Measurements from ENCODE around the gene LCE2A. TPM values are rescaled to one million over a fixed set of nuclear protein-coding genes. Genes with fewer than 3 reads are reported as not detected.

The LCE2A gene
- total and polyA plus RNA-seq, 2 experiments from 2014 or later, result 9.9 to 11.1 TPM

DNA sequence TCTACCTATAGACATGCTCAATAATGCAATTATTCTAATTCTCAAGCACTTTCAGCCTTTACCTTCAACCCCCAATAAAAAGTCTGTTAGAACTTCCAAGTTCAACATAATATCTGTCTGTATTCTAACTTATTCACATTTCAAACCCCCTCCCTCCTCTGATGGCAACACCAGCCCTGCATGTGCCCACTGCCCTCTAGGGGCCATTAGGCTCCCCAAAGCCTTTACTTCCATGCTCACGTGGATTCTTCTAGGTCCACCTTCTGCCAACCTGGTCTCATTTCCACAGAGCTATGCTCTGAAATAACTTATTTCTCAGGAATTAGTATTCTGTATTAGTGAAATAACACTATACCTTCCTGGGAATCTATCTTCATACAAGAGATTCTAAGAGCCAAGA lies 37.5 kb downstream of the LCE2A start:
- in situ Hi-C loops (cut with MboI), result no loop called here
- WGBS, 2 experiments (ENCODE audit: low coverage in 1 of 2, low lambda C conversion rate in 2 of 2, missing lambda C conversion rate in 2 of 2), result 20 to 26% methylated on average over 1 of the region's 1 CpG
- no peaks in the 10 kb centered on the region for H3K79me2 ChIP-seq (ENCODE audit: insufficient read depth)

DNA sequence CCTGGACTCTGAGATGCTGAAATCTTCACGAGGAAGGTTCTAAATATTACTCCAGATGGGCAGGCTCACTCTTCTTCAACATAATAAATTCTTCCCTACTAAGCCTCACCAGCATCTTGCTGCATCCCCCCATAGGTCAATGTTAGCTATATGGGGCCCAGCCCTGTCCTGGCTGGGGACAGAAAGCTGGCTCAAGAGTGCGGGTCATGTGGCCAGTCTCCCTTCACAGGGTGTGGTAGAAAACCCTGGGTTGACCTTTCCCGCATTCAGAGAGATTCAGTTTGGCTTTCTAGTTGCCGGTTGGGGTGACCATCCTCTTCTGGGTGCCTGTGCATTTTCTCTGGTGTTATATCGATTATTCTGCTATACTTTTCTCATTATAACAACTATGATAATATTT lies 39.9 kb downstream of the LCE2A start:
- H3K27ac ChIP-seq, result no peak overlapping the region
- no peak overlapping the region for H3K4me2 ChIP-seq (ENCODE audit: unreplicated experiment)
- no peak for TF ChIP-seq EZH2 (IDR thresholded peaks at IDR 0.05; ENCODE audit: insufficient read depth, poor library complexity, severe bottlenecking)
- TF ChIP-seq EZH2phosphoT487 (IDR thresholded peaks at IDR 0.05; ENCODE audit: insufficient read depth, low read depth), result no peak
- H3F3A ChIP-seq (ENCODE audit: insufficient read depth), result peaks cover 13% of the 10 kb centered on the region; the same call in 1 of the 2 replicates
- DNase-seq, result no peak
- H3K4me1 ChIP-seq (ENCODE audit: insufficient read depth), result peaks cover 28% of the 10 kb centered on the region
- no peaks in the 10 kb centered on the region for H3K79me2 ChIP-seq (ENCODE audit: insufficient read depth)
- H4K20me1 ChIP-seq (ENCODE audit: insufficient read depth), result no peaks in the 10 kb centered on the region
- in situ Hi-C loops (cut with MboI), result no loop called here
- 39 to 44% methylated on average over 5 of the region's 5 CpGs for WGBS, 2 experiments (ENCODE audit: low coverage in 1 of 2, low lambda C conversion rate in 2 of 2, missing lambda C conversion rate in 2 of 2)
- H3K9ac ChIP-seq, result no peak overlapping the region
- no peaks in the 10 kb centered on the region; the same call in 1 of the 2 replicates for H3K9me2 ChIP-seq (ENCODE audit: insufficient read depth)
- H3K9me3 ChIP-seq (ENCODE audit: low read depth), result no peaks in the 10 kb centered on the region
- no peaks in the 10 kb centered on the region for H3K36me3 ChIP-seq (ENCODE audit: low read depth)
- no peaks in the 10 kb centered on the region for H3K27me3 ChIP-seq (replicated peaks; ENCODE audit: insufficient read depth)
- H3K4me3 ChIP-seq, result no peak overlapping the region
- 0 out of 2 replicates have a peak overlapping the region, but pooled peaks have one; percentile 2 for H2AFZ ChIP-seq

More for the DNA sequence above, 37.5 kb downstream of the LCE2A start:
- Histone ChIP-seq H3K4me2 (ENCODE audit: unreplicated experiment) (no peak overlapping the region), H3K27me3 (replicated peaks; ENCODE audit: insufficient read depth) (no peaks in the 10 kb centered on the region), H2AFZ (no peak overlapping the region), H4K20me1 (ENCODE audit: insufficient read depth) (no peaks in the 10 kb centered on the region), H3K9me2 (ENCODE audit: insufficient read depth) (no peaks in the 10 kb centered on the region), H3K9ac (no peak overlapping the region), H3K27ac (no peak overlapping the region), H3F3A (ENCODE audit: insufficient read depth) (no peaks in the 10 kb centered on the region), H3K36me3 (ENCODE audit: low read depth) (no peaks in the 10 kb centered on the region), H3K4me3 (no peak overlapping the region), H3K4me1 (ENCODE audit: insufficient read depth) (peaks cover 9% of the 10 kb centered on the region), H3K9me3 (ENCODE audit: low read depth) (no peaks in the 10 kb centered on the region)
- peak; percentile 19 for DNase-seq
- TF ChIP-seq EZH2phosphoT487 (IDR thresholded peaks at IDR 0.05; ENCODE audit: insufficient read depth, low read depth) (no peak), EZH2 (IDR thresholded peaks at IDR 0.05; ENCODE audit: insufficient read depth, poor library complexity, severe bottlenecking) (no peak)

DNA sequence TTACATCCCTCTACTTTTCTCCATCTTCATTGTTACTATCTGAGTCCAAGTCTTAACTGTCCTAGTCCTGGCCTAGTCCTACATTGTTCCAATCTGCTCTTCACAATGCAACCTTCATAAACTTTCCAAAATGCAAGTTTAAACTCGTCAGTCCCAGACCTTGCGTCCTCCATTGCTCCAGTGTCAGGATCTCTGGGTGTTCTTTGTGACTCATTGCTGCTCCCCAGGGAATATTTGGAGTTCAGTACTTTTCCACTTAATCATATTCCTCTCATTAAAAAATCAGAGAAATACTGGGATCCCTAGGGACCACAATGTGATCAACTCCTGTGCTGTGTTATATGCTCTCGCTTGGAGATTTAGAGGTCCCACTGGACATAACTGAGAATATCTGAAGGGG lies 41.7 kb downstream of the LCE2A start:
- Histone ChIP-seq H3K79me2 (ENCODE audit: insufficient read depth) (no peaks in the 10 kb centered on the region), H3F3A (ENCODE audit: insufficient read depth) (peaks cover 32% of the 10 kb centered on the region), H3K9ac (no peak overlapping the region), H3K9me3 (ENCODE audit: low read depth) (no peaks in the 10 kb centered on the region), H3K27ac (no peak overlapping the region), H3K4me1 (ENCODE audit: insufficient read depth) (peaks cover 45% of the 10 kb centered on the region), H3K4me2 (ENCODE audit: unreplicated experiment) (no peak overlapping the region), H3K36me3 (ENCODE audit: low read depth) (no peaks in the 10 kb centered on the region), H3K9me2 (ENCODE audit: insufficient read depth) (no peaks in the 10 kb centered on the region; the same call in 1 of the 2 replicates), H3K4me3 (no peak overlapping the region), H3K27me3 (replicated peaks; ENCODE audit: insufficient read depth) (no peaks in the 10 kb centered on the region), H4K20me1 (ENCODE audit: insufficient read depth) (no peaks in the 10 kb centered on the region), H2AFZ (peak overlapping the region; percentile 38)
- peak; percentile 43 for DNase-seq
- 56 to 57% methylated on average over 3 of the region's 3 CpGs for WGBS, 2 experiments (ENCODE audit: low coverage in 1 of 2, low lambda C conversion rate in 2 of 2, missing lambda C conversion rate in 2 of 2)
- in situ Hi-C loops (cut with MboI), result no loop called here
- TF ChIP-seq EZH2phosphoT487 (IDR thresholded peaks at IDR 0.05; ENCODE audit: insufficient read depth, low read depth), result no peak
- TF ChIP-seq EZH2 (IDR thresholded peaks at IDR 0.05; ENCODE audit: insufficient read depth, poor library complexity, severe bottlenecking), result no peak

DNA sequence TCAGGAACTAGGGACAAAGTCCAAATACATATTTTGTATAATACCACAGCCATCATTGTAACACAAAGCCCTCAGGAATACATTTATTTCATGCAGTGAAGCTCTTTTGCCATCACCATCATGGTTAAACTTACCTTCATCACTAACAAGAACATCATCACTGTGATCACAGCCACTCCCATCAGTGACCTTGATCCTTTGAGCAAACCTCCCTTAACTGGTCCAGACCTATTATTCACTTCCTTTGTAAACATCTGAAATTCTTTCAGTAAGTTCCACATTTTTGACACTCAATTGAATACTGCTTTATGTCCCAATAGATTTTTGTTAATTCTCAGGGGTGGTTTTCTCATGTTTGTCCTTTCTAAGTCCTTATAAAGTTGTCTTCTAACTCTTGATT lies 43.5 kb downstream of the LCE2A start:
- TF ChIP-seq EZH2phosphoT487 (IDR thresholded peaks at IDR 0.05; ENCODE audit: insufficient read depth, low read depth), result no peak
- TF ChIP-seq EZH2 (IDR thresholded peaks at IDR 0.05; ENCODE audit: insufficient read depth, poor library complexity, severe bottlenecking), result no peak
- Histone ChIP-seq H4K20me1 (ENCODE audit: insufficient read depth) (no peaks in the 10 kb centered on the region), H3K4me2 (ENCODE audit: unreplicated experiment) (no peak overlapping the region), H3K9ac (no peak overlapping the region), H3K36me3 (ENCODE audit: low read depth) (no peaks in the 10 kb centered on the region), H3K9me3 (ENCODE audit: low read depth) (no peaks in the 10 kb centered on the region), H3K79me2 (ENCODE audit: insufficient read depth) (no peaks in the 10 kb centered on the region), H3F3A (ENCODE audit: insufficient read depth) (peaks cover 36% of the 10 kb centered on the region), H3K27ac (no peak overlapping the region), H3K9me2 (ENCODE audit: insufficient read depth) (no peaks in the 10 kb centered on the region; the same call in 1 of the 2 replicates), H3K4me1 (ENCODE audit: insufficient read depth) (peaks cover 63% of the 10 kb centered on the region), H3K27me3 (replicated peaks; ENCODE audit: insufficient read depth) (no peaks in the 10 kb centered on the region), H2AFZ (no peak overlapping the region; the same call in 1 of the 2 replicates), H3K4me3 (no peak overlapping the region)
- DNase-seq, result peak; percentile 41
- in situ Hi-C loops (cut with MboI), result no loop called here
